Type B pancreatic cell (in vitro differentiated cells): ENCODE data around the gene CTSW. TPM values are rescaled to one million over a fixed set of nuclear protein-coding genes. Genes with fewer than 3 reads are reported as not detected.

ENCODE experiments used
- DNase-seq: peaks from one replicate; pipeline ENCODE4 v3.0.0; 2021; ENCODE audit warnings: mixed read lengths; ENCODE audit not compliant: unreplicated experiment; ENCODE audit errors: extremely low spot score
- H3K27ac Mint-ChIP-seq: 2 replicates; pipeline ENCODE4 v1.8.0; 2021; ENCODE audit warnings: mild to moderate bottlenecking, mixed read lengths
- H3K27me3 Mint-ChIP-seq: 2 replicates; pipeline ENCODE4 v1.8.0; 2021; ENCODE audit warnings: mixed read lengths
- H3K36me3 Mint-ChIP-seq: 2 replicates; pipeline ENCODE4 v1.8.0; 2021; ENCODE audit warnings: mixed read lengths
- H3K4me1 Mint-ChIP-seq: one replicate; pipeline ENCODE4 v1.8.0; 2021; ENCODE audit warnings: mixed read lengths; ENCODE audit not compliant: unreplicated experiment
- H3K4me3 Mint-ChIP-seq: 2 replicates; pipeline ENCODE4 v1.8.0; 2021; ENCODE audit warnings: mild to moderate bottlenecking, mixed read lengths
- H3K9me3 Mint-ChIP-seq: 2 replicates; pipeline ENCODE4 v1.8.0; 2021; ENCODE audit warnings: mixed read lengths
- total RNA-seq: library from RNA; stranded (reverse); gene quantifications from 2 replicates; pipeline ENCODE4 v1.2.1, GENCODE V29; 2021; ENCODE audit warnings: low replicate concordance
- TF ChIP-seq, protein P1 (sequence below): fragments of 200-600 bp; sonication (generic); conservative IDR thresholded peaks from 2 replicates; pipeline ENCODE4 v1.5.0; 2021; ENCODE audit warnings: antibody characterized with exemption, mild to moderate bottlenecking

The CTSW gene
- total RNA-seq, 1 donor from 2014 or later, result not detected

DNA sequence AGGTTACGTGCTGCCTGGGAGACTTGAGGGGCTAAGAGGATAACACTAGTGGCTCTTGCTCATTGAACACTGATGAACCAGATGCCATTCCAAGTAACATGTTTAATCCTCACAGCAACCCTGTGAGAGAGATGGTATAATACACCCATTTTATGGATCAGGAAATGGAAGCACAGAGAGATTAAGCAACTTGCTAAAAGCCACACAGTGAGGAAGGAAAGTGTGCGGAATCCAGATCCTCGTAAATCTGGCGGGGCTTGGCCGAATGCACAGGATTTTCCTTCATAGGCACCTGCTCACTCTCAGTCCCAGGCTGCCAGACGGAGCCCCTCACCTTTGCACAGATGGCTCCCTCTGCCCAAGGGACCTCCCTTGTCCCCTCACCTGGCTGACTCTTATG lies 28.2 kb downstream of the CTSW start:
- Mint-ChIP-seq H3K9me3 (no peaks in the 10 kb centered on the region), H3K27ac (no peak overlapping the region), H3K36me3 (no peaks in the 10 kb centered on the region), H3K4me1 (no peaks in the 10 kb centered on the region), H3K4me3 (no peak overlapping the region), H3K27me3 (peaks cover 48% of the 10 kb centered on the region)
- TF ChIP-seq, protein P1, sequence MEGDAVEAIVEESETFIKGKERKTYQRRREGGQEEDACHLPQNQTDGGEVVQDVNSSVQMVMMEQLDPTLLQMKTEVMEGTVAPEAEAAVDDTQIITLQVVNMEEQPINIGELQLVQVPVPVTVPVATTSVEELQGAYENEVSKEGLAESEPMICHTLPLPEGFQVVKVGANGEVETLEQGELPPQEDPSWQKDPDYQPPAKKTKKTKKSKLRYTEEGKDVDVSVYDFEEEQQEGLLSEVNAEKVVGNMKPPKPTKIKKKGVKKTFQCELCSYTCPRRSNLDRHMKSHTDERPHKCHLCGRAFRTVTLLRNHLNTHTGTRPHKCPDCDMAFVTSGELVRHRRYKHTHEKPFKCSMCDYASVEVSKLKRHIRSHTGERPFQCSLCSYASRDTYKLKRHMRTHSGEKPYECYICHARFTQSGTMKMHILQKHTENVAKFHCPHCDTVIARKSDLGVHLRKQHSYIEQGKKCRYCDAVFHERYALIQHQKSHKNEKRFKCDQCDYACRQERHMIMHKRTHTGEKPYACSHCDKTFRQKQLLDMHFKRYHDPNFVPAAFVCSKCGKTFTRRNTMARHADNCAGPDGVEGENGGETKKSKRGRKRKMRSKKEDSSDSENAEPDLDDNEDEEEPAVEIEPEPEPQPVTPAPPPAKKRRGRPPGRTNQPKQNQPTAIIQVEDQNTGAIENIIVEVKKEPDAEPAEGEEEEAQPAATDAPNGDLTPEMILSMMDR, result no peak
- DNase-seq, result no peak

DNA sequence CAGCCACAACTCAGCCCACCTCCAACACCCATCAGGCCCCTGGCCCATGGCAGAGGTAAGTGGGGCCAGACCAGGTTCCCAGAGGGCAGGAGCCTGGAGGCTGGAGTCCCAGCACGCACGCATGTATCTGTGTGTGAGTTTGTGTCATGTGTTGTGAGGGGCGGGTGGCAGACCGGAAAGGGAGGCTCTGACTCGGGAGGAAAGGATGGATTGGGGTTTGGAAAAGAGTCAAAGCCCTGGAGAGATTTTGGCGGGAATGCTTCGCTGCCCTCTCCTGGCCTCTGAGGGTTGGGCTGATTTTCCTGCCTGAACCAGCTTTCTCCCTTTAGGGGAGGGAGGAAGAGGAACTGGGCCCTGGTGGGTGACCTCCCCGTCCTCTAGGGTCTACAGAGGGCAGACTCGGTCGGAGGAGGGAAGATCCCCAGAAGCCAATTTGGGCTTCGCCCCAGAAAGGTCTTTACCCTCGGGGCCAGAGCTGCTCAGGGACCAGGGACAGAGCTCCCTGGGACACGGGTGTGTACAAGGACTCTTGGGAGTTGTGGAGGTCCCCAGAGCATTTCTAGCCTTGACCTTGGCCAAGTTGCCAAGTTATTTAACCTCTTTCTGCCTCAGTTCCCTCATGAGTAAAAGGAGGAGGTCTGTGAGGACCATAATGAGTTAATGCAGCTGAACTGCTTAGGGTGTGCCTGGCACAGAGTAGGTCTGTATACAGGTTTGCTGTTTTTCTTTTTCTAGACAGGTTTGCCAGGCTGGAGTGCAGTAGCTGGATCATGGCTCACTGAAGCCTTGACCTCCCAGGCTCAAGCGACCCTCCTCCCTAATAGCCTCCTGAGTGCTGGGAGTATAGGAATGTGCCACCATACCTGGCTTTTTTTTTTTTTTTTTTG lies 32.3 kb downstream of the CTSW start:
- Mint-ChIP-seq H3K27me3 (peaks cover 25% of the 10 kb centered on the region), H3K27ac (no peak overlapping the region), H3K36me3 (no peaks in the 10 kb centered on the region), H3K4me3 (no peak overlapping the region), H3K9me3 (no peaks in the 10 kb centered on the region), H3K4me1 (peaks cover 12% of the 10 kb centered on the region)
- TF ChIP-seq, protein P1, result peak; percentile 49
- no peak for DNase-seq

DNA sequence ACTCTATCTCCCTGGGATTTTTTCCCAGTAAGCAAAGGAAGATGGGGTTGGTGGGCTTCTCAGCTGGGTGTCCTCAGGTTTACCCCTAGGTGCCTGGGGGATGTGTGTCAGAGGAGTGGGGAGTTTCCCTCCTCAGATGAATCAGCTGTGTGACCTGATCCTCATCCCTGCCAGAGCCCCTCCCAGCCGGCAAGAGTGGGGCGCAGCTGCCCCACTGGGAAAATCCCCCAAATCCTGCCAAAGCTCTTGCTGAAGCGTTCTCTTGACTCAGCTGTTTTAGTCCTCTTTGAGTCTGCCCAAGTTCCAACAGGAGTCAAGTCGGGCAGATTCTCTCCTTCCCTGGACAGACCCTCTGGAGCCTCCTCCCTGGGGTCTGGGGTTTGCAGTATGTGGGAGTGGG lies 33.2 kb downstream of the CTSW start:
- Mint-ChIP-seq H3K4me3 (no peak overlapping the region), H3K36me3 (no peaks in the 10 kb centered on the region), H3K27me3 (peaks cover 16% of the 10 kb centered on the region), H3K4me1 (peaks cover 16% of the 10 kb centered on the region), H3K9me3 (no peaks in the 10 kb centered on the region), H3K27ac (no peak overlapping the region)
- no peak for DNase-seq
- TF ChIP-seq, protein P1, result no peak

DNA sequence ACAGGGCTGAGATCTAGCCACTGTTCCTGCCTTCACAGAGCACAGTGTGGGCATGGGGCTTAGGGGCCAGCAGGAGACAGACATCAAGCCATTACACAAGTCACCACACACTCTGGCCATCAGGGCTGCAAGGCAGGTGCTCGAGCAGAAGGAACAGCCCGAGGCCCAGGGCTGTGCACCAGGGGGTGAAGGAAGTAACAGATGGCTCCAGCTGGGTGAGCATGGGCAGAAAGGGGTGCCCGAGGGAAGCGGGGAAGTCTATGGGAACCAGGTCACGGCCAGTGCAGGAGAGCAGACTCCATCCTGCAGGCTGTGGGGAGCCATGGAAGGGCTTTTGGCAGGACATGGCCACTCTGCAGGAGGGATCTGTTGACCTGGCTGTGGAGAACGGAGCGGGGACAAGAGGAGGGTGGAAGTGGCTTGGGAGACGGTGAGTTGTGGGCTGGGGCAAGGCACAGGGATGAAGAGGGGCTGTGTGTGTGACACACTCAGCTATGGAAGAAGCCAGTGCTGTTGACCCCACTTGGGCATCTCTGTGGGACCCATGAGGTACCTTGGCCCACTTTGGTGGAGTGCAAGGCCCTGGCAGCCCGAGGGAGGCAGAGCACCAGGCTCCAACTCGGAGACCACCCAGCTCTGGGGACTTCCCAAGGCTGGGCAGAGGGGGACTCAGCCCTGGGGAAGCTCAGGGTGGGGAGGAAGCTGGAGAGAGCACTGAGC lies 35.6 kb downstream of the CTSW start:
- H3K27ac Mint-ChIP-seq, result peak overlapping the region; percentile 46
- TF ChIP-seq, protein P1, result no peak
- H3K27me3 Mint-ChIP-seq, result no peaks in the 10 kb centered on the region
- H3K4me1 Mint-ChIP-seq, result peaks cover 16% of the 10 kb centered on the region
- peak overlapping the region; percentile 14 for H3K4me3 Mint-ChIP-seq
- no peaks in the 10 kb centered on the region for H3K9me3 Mint-ChIP-seq
- no peak for DNase-seq
- H3K36me3 Mint-ChIP-seq, result no peaks in the 10 kb centered on the region

DNA sequence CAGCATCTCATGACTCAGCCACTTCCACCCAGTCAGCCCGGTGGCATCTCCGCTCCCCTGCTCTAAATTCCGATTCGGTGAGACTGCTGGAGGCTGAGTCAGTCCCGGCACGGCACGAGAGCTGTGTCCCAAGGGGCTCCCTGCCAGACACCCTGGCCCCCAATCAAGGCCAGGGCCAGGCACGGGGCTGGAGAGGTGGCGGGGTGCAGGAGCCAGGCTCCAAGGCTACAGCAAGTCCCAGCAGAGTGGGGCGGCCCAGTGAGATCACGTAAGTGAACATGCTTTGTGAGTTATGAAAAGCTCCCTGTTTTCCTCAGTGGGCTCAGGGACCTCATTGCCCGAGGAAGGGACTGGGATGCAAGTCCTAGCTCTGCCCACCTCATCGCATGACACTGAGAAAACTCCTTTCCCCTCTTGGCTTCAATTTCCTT lies 36.2 kb downstream of the CTSW start:
- H3K4me3 Mint-ChIP-seq, result peak overlapping the region; percentile 83
- no peak for DNase-seq
- peaks cover 16% of the 10 kb centered on the region for H3K4me1 Mint-ChIP-seq
- no peaks in the 10 kb centered on the region for H3K36me3 Mint-ChIP-seq
- TF ChIP-seq, protein P1, result no peak
- no peak overlapping the region for H3K27ac Mint-ChIP-seq
- no peaks in the 10 kb centered on the region for H3K27me3 Mint-ChIP-seq
- no peaks in the 10 kb centered on the region for H3K9me3 Mint-ChIP-seq
